Sciatic nerve (tissue), 2 donors: ENCODE data around the gene PRDM15. TPM values are rescaled to one million over a fixed set of nuclear protein-coding genes. Genes with fewer than 3 reads are reported as not detected.

Source experiments
- ATAC-seq: fragments of 200-7000 bp; cut with Tn5 transposase; one replicate; pipeline ENCODE4 v1.9.1; 2020; ENCODE audit warnings: mild to moderate bottlenecking, moderate library complexity
- DNase-seq: peaks from one replicate; pipeline ENCODE4 v3.0.0-alpha.2; 2020; ENCODE audit warnings: low spot score
- intact Hi-C: fragments of 100-400 bp; cut with DNase I; formaldehyde crosslinking; loops from one replicate; pipeline ENCODE4 v1.14.2; 2022
- total RNA-seq: library from RNA; stranded (reverse); fragmentation: NEBNext Ultra II Directional; extraction: Animal tissue kit (Norgen Biotek cat#: 25700); gene quantifications from one replicate; pipeline ENCODE4 v1.2.1, GENCODE V29; 2021
- donor health status: DM: no; HTN: no; CAD: no.
- donor health status: DM: no; HTN: no; CAD: no.

Gene PRDM15
- total RNA-seq, 1 donor from 2014 or later: 10.0 TPM

DNA sequence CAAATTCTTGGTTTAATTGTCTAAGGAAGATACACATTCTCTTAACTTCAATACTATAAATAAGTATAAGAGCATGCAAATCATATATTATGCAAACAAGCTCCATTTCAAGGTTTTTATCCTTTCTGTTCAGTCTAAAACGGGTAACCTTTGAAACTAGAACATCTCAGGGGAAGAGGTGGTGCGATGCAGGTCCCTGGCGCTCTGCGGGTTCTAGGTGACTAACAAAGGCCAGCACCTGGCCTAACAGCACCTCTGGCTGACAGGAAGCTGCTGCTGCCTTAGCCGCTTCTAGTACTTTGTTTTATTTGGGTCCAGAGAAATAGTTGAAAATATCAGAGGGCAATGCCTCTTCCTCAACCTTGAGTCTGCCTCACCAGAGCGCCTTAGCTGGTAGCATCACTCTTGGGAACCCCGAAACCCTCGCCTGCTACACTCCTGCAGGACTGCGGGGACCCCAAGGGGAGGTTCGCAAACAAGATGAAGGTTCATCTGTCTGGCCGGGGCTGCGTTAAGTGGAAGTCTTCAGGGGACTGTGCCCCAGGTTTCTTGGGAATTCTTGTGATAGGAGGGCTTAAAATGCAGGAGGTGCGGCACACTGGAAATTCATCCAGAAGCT is 45.5 kb downstream of the PRDM15 start:
- no peak for ATAC-seq
- intact Hi-C loops: no loop called here
- no peak for DNase-seq

DNA sequence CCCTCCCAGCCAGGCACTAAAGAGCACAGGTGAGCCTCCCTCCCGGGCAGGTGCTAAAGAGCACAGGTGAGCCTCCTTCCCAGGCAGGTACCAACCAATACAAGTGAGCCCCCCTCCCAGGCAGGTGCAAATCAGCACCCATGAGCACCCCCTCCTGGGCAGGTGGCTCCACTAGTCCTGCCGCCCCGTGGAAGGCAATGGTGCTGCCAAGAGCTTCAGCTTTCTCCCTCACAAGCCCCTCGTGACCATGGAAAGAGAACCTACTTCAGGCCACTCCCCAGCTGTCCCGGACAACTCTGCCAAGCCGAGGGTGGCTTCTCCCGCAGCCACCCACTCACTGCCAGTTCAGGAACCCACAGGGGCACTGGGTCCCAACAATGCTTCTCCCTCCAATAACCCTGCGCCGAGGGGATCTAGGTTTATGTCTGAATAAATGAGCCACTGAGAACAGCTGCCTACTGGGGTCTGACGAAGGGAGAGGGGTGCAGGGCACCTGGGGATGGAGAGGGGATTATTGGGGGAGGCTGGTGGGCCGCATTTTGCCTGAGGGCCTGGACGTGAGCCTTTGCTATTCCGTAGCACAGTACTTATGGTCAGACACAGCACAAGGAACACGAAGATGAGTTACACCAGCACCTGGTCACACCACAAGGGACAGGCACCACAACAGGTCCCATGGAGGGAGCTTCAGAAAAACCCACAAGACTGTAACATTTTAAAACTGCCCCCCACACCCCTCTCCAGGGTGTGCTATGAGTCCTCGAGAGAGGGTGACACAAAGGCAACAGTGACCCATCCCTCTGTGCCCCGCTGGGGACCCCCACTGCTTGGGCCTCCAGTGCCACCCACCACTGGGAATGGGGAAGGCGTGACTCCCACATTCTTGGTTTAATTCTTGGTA is 46.3 kb downstream of the PRDM15 start:
- DNase-seq (peak; percentile 36), ATAC-seq (no peak)
- intact Hi-C loops: no loop called here

DNA sequence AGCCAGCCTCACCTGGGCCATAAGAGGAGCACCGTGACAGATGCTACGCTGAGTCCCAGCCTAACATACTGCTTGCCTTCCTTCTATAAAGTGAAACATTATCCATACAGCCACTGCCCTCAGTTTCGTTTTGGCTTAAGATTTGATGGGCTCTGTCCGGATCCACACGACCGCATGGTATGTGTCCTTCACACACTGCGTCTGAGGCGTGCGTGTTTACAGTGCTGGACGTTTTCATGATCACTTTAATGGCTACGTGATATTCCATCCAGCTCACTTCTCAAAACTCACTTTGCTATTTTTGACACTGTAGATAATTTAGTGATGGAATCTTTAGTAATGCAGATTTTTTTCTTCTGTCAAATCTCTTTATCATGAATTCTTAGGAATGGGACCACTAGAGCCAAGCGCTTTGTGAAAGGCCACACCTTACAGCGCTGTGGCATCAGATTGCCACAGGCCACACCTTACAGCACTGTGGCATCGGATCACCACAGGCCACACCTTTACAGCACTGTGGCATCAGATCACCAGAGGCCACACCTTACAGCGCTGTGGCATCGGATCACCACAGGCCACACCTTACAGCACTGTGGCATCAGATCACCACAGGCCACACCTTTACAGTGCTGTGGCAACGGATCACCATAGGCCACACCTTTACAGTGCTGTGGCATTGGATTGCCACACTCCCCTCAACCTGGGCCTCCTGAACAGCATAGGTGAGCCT is 47.1 kb downstream of the PRDM15 start:
- intact Hi-C loops: no loop called here
- DNase-seq (peak; percentile 25), ATAC-seq (no peak)

DNA sequence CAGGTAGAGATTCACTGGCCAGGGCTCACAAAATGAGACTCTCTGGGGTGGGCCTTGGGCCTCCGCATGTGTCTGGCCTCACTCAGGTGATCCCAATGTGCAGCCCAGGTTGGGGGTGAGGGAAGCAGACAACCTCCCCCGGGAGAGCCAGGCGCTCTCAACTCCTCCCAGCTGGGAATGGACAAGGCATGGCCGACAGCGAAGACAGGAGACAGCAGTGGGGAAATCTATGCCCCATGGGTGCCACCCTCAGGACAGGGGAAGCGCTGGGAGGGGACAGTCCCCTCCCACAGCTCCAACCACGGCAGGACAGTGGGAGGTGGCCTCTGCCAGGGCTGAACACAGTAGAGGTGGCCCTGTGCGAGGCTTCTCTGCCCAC is 47.7 kb downstream of the PRDM15 start:
- DNase-seq: no peak
- intact Hi-C loops: no loop called here
- peak; percentile 23 for ATAC-seq

DNA sequence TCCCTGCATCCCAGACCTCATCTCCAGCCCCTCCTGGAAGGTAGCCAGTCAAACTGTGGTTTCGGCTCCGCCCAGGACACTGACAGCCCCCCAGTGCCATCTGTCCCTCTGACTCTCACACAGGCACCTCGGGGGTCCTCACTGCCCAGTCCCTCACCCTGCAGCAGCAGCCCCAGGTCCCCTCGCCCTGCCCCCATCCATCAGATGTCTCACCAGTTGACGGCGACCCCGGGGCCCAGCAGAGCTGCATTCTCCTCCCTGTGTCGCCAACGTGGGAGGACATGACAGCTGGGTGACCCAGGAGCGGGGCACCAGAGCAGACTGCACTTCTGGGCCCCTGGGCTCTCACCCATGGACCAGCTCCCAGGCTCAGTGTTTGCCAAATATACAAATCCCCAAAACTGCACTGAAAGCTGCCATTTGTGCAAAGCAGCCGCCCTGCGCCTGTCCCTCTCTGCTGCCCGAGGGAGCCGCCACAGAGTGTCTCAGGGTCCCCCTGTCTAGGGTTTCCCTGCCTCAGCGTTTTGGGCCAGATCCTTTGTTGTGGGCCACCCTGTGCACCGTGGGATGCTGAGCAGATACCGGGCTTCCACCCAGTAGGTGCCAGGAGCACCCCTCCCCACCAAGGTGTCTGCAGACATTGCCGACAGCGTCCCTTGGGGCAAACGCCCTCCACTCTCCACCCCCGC is 48.2 kb downstream of the PRDM15 start:
- ATAC-seq (no peak), DNase-seq (no peak)
- intact Hi-C loops: no loop called here

DNA sequence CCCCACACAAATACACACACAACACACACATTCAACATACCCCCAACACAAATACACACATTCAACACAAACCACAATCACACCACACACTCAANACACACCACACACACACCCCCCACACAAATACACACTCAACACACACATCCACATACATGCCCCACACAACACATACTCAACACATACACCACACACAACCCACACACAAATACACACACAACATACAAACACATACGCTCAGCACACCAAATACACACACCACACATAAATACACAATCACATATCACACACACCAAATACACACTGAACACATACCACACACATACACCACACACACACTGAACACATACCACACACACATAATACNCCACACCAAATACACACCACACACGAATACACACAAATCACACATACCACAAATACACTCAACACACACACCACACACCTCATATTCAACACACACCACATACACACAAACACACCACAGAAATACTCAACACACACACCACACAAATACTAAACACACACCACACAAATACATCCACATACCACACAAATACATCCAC is 48.9 kb downstream of the PRDM15 start:
- ATAC-seq (no peak), DNase-seq (no peak)
- intact Hi-C loops: no loop called here

DNA sequence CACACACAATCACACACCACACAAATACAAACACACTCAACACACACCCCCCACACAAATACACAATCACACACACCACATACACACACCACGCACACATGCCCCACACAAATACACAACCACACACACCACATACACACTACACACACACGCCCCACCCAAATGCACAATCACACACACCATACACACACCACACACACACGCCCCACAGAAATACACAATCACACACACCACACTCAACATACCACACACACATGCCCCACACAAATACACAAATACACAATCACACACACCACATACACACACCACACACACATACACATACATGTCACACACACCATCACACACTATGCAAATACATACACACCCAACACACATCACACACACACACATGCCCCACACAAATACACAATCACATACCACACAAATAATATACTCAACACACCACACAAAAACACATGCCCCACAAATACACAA is 50.2 kb downstream of the PRDM15 start:
- no peak for ATAC-seq
- intact Hi-C loops: no loop called here
- no peak for DNase-seq

DNA sequence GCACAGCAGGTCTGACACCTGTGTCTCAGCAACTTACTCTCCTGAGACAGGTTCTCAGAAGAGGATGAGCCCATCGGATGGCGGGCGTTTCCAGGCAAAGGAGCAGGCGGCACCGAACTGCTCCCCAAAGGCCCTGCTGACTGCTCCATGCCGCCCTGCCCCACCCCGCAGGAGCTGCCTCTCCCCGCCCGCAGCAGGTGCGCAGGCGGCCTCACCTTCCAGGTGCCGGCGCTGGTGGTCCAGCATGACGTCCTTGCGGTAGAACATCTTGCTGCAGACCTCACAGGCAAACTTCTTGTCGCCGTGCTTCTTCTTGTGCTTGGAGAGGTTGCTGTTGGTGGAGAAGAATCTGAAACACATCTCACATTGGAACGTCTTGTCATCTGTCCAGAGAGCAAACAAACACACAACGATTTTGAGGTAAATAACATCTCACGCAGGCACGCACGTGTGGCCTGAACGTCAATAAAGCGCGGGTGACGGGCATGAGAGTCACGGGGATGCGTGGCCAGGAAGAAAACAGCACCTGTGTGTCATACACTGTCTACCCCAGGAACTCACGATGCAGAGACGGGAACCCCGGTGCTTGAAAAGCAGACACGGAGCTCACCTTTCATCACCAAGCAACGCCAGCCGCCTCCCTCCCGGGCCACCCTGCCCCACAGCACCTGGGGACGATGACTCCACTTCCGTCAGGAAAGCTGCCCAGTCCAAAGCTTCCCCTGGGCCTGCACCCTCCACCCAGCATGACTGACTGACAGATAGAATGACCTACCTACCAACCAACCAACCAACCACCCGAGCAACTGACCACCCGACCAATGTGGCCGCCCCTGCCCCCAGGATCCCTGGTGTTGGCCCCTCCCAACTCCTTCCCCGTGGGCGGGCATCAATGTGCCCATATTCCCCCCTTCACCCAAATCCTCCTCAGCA is 50.9 kb downstream of the PRDM15 start:
- DNase-seq (peak; percentile 49), ATAC-seq (no peak)
- intact Hi-C loops: no loop called here

DNA sequence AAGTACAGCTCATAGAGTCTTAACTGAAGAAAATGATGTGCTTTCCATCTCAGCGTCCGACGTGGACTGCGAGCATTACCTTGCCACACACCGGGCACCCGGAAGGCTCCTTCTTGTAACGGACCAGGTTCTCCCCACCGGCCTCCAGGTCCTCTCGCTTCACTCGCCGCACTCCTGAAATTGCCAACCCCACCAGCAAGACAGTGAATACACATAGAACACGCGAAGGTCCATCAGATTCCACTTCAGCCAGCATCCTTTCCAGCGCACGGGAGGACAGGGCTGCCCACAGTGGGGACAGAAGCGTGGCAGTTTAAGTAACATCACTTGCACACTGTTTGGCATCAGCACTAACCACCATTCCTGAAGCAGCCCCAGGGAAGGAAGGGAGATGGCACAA is 53.3 kb downstream of the PRDM15 start:
- peak; percentile 53 for DNase-seq
- no peak for ATAC-seq
- intact Hi-C loops: no loop called here

DNA sequence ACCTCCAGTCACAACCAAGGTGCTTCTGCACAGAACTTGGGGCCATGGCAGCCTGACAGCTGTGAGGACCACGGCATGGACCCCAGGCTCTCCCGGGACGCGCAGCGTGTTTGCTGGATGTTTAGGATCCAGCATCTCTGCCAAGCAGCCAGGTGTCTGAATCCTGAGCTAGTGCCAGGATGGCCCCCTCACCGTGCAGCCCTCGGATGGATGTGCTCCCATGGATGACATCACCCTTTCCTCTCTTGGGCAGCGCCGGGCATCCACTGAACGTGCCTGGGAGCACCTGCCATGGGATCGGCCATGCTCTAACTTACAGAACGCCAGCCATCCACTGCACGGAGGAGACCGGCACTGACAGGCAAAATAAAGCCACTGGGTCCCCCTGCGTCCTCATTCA is 53.9 kb downstream of the PRDM15 start:
- intact Hi-C loops: no loop called here
- ATAC-seq: no peak
- DNase-seq: peak; percentile 53

DNA sequence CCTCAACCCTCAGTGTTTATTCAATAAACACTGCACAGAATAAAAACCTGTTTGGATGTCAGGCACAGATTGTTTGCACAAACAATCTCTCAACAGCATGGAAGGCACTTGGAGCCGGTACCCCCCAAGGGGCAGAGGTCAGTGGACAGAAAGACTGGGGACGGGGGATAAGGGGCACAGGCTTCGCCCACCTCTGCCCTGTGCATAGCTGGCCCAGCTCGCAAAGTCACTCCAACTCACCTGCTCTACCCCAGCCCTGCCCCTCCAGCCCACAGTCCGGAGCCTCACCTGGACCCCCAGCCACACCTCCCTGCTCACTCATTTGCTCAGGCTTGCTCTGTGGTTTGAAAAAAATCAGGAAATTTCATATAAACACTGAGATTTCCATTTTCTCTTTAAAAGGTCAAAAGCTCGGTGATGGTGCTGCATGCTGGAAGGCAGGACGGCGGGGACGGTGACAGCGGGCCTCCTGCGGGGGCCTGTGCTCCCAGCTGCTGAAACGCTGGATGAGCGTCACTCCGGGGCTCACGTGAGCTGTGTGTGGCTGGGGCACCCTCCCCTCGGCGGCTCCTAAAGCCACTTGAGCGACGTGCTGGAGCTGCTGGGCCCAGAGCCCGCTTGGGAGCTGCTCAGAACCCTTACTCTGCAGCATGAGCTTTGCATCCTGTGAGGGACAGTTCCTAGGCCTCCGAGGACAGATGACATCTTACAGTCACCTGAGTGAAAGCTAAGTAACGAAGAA is 54.5 kb downstream of the PRDM15 start:
- intact Hi-C loops: no loop called here
- ATAC-seq: no peak

DNA sequence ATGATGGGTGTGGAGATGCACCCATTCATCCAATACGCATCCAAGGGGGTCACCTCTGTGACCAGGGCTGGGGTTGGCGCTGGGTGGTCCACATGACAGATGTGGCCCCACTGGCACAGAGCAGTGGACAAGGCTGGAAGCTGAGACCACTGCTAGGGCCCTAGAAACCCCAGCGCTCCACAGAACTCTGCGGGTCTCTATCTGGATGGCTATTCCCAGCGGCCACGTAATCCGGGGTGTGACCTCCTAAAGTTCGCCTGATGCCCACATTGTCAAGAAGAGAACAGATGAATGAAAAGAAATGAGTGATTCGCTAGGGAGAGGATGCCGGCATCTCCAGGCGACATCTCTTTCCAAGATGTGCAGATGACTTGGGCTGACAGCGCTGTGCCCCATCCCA is 55.2 kb downstream of the PRDM15 start:
- ATAC-seq (no peak), DNase-seq (peak; percentile 48)
- intact Hi-C loops: no loop called here

More for the DNA sequence above, 54.5 kb downstream of the PRDM15 start:
- peak; percentile 42 for DNase-seq

DNA sequence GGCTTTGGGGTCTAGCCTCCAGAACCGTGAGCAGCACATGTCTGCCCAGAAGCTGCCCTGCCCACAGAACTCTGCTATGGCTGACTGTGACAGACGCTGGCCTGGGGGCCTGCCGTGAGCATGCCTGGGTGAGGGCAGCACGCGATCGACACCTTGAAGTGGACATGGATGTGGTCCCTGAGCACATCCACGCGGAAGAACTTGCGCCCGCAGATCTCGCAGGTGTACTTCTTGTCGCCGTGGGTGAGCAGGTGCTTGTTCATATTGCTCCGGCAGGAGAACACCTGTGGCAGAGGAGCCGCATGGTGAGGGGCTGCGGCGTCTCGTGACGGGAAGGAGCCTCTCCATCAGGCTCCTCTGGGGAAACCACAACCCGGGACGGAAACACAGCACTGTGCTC is 56.0 kb downstream of the PRDM15 start:
- no peak for ATAC-seq
- intact Hi-C loops: no loop called here
- peak; percentile 52 for DNase-seq

DNA sequence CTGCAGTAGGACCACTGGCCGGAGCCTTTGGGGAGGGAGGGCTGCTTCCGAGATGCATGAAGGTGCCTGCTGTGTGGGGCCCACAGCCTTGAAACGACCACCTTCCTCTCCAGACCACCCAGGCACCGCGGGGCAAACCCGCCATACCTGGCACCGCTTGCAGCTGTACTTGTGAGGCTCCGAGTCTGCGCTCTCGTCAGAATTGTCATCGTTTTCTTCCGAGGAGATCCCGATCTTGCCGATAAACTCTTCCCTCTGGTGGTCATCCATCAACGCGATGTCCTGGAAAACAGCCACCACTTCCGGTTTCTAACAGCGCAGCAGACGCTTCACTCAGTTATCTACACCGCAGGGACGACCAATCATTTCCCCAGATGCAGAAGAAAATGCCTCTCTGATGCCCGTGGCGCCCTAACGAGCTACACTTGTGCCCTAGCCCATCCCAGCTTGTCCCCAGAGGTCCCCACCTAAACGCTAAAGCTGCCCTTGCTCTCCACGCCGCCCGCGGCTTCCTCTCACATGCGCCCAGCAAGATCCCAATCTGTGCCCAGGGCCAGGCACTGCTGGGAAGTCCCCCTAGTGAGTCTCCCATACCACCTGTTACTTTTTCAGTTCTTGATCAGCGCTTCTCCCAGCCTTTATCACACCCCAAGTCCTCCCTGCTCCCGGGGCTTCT is 57.2 kb downstream of the PRDM15 start:
- no peak for ATAC-seq
- peak; percentile 49 for DNase-seq
- intact Hi-C loops: no loop called here

DNA sequence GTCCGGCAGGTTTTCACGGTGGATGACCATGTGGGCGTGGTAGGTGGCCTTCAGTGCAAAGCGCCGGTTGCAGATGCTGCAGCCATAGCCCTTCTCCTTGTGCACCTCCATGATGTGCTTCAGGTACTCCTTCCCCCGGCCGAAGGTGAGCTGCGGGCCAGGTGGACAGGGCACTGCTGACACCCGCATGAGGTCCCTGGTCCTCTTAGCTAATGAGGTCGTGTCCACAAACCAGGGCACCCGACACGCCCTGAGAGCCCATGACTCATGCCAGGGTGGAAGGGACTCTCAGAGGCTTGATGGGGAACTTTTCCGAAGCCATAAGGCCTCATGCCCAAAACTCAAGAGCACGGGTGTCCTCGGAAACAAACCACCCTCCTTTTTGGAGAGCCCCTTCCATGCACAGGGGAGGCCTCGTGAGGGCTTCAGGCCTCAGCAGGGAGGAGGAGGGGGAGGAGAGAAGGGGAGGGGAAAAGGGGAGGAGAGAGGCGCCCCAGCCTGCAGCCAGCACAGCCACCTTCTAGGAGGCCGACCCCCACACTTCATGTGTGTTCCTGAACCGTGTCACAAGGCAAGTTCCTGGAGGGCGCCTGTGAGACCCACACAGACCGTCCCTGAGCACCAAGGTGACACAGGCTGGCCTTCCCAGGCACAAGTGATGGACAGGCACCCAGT is 57.9 kb downstream of the PRDM15 start:
- DNase-seq (peak; percentile 47), ATAC-seq (no peak)
- intact Hi-C loops: no loop called here

DNA sequence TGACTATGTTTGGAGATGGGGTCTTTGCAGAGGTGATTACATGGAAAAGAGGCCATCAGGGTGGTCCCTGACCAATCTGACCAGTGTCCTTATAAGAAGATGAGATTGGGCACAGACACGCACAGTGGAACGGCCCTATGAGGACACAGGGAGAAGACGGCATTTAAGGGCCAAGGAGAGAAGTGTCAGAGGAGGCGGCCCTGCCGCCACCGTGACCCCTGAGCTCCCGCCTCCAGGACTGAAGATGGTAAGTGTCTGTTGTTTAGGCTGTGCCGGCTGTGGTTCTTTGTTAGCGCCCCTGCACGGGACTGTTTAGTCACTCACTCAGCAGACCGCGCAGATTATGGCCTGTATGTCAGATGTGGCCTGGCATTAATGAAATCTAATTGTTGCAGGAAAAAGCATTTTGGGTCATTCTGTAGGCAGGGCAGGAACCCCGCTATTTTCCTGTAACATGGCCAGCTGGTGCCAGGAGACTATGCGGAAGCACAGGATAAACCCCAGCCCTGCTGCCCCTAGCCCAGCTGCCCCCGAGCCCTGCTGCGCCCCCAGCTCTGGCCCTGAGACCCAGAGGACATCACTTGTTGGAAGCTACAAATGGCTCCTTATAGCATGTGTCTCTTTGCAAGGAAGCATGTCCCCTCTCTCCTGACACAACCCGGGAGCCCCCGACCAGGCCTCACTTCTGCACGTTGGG is 58.6 kb downstream of the PRDM15 start:
- DNase-seq: no peak

More for the DNA sequence above, 58.6 kb downstream of the PRDM15 start:
- intact Hi-C loops: no loop called here
- no peak for ATAC-seq
